ENCODE data around the gene IGFALS. TPM values are rescaled to one million over a fixed set of nuclear protein-coding genes. Genes with fewer than 3 reads are reported as not detected.

The IGFALS gene
- total and polyA plus RNA-seq, 2 experiments from 2014 or later = 0.16 TPM; not detected in 1

DNA sequence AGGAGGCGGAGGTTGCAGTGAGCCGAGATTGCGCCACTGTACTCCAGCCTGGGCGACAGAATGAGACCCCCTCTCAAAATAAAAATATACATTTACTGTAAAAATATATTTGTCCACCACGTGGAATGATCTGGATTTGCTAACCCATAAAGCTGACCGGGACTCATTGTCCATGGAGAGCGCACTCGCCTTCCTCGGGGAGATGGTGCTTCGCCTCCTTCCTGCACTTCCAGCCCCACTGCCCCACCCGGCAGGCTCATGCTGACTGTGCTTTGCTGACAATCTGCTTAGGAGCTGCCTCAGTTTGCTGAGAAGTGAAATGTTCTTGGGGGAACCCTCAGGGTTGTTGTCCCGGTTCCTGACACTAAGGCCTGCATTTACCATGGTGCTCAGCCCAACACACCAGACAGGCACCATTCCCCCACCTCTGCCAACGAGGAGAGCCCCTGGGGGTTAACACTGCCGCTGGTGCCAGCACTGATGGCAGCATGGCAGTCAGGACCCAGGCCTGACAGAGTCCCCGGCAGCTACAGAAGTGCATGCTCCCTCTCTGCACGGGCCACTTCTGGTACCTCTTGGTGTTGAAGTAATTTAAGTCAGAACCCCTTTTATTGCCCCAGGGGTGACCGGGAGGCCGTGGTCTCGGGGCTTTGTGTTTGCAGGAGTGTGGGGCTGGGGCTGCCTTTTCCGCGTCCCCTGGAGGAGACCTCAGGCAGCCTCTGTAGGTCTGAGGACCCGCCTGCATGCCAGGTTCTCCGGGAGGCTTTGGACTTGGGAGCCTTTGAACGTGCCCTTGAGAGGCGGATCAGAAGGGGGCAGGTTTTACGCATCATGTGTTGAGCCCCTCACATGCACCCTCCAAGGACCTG lies 8.3 kb downstream of the IGFALS start:
- Histone ChIP-seq H4K20me1 (replicated peaks; ENCODE audit: insufficient read depth) (peaks cover 22% of the 10 kb centered on the region), H2AFZ (no peak overlapping the region), H3K4me1 (ENCODE audit: insufficient read depth) (peaks cover 4% of the 10 kb centered on the region; the same call in 1 of the 2 replicates), H3K27me3 (ENCODE audit: insufficient read depth) (no peaks in the 10 kb centered on the region), H3K79me2 (replicated peaks; ENCODE audit: insufficient read depth) (peaks cover 35% of the 10 kb centered on the region), H3K27ac (ENCODE audit: low read depth) (no peak overlapping the region), H3K4me3 (no peak overlapping the region), H3K9me2 (ENCODE audit: insufficient read depth) (no peaks in the 10 kb centered on the region), H3K36me3 (ENCODE audit: insufficient read depth) (no peaks in the 10 kb centered on the region), H3F3A (replicated peaks; ENCODE audit: low read depth) (0 out of 2 replicates have a peak, but pooled peaks cover 3% of the 10 kb centered on the region), H3K4me2 (no peak overlapping the region)
- ATAC-seq = no peak
- Mint-ChIP-seq H3K27me3 (ENCODE audit: insufficient read depth, low read depth, poor library complexity) (peaks cover 30% of the 10 kb centered on the region), H3K9me3 (peaks cover 10% of the 10 kb centered on the region; the same call in 2 of the 3 replicates), H3K4me3 (peak overlapping the region; percentile 49; the same call in 2 of the 3 replicates), H3K4me1 (peaks cover 5% of the 10 kb centered on the region), H3K27ac (no peak overlapping the region), H3K36me3 (ENCODE audit: low read depth) (peaks cover 16% of the 10 kb centered on the region)
- TF ChIP-seq POLR2AphosphoS5 (IDR thresholded peaks at IDR 0.05; ENCODE audit: low read depth) (no peak), ZNF331 (CRISPR knock-in tag; IDR thresholded peaks at IDR 0.05; ENCODE audit: low read depth) (no peak), EZH2phosphoT487 (IDR thresholded peaks at IDR 0.05; ENCODE audit: unreplicated experiment) (no peak)
- TF ChIP-seq, protein P1, sequence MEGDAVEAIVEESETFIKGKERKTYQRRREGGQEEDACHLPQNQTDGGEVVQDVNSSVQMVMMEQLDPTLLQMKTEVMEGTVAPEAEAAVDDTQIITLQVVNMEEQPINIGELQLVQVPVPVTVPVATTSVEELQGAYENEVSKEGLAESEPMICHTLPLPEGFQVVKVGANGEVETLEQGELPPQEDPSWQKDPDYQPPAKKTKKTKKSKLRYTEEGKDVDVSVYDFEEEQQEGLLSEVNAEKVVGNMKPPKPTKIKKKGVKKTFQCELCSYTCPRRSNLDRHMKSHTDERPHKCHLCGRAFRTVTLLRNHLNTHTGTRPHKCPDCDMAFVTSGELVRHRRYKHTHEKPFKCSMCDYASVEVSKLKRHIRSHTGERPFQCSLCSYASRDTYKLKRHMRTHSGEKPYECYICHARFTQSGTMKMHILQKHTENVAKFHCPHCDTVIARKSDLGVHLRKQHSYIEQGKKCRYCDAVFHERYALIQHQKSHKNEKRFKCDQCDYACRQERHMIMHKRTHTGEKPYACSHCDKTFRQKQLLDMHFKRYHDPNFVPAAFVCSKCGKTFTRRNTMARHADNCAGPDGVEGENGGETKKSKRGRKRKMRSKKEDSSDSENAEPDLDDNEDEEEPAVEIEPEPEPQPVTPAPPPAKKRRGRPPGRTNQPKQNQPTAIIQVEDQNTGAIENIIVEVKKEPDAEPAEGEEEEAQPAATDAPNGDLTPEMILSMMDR (conservative IDR thresholded peaks at IDR 0.05; ENCODE audit: low read depth in 2 of 2) = no peak
- no peak for DNase-seq (ENCODE audit: low spot score)

- Histone ChIP-seq H3K4me1 (ENCODE audit: insufficient read depth) (peaks cover 4% of the 10 kb centered on the region; the same call in 1 of the 2 replicates), H3K4me3 (peak within 1 kb of the TSS; percentile 98), H2AFZ (0 out of 2 replicates have a peak within 1 kb of the TSS, but pooled peaks have one; percentile 69), H3K4me2 (peak within 1 kb of the TSS; percentile 95), H3K9me2 (ENCODE audit: insufficient read depth) (no peaks in the 10 kb centered on the region), H3F3A (replicated peaks; ENCODE audit: low read depth) (0 out of 2 replicates have a peak, but pooled peaks cover 3% of the 10 kb centered on the region), H4K20me1 (replicated peaks; ENCODE audit: insufficient read depth) (peaks cover 27% of the 10 kb centered on the region), H3K36me3 (ENCODE audit: insufficient read depth) (no peaks in the 10 kb centered on the region), H3K27me3 (ENCODE audit: insufficient read depth) (no peaks in the 10 kb centered on the region), H3K27ac (ENCODE audit: low read depth) (0 out of 2 replicates have a peak within 1 kb of the TSS, but pooled peaks have one; percentile 19), H3K79me2 (replicated peaks; ENCODE audit: insufficient read depth) (peaks cover 35% of the 10 kb centered on the region)
- Mint-ChIP-seq H3K4me3 (peak within 1 kb of the TSS; percentile 90), H3K9me3 (peaks cover 7% of the 10 kb centered on the region; the same call in 1 of the 3 replicates), H3K36me3 (ENCODE audit: low read depth) (peaks cover 11% of the 10 kb centered on the region; the same call in 2 of the 3 replicates), H3K4me1 (peaks cover 5% of the 10 kb centered on the region), H3K27ac (peak within 1 kb of the TSS; percentile 92), H3K27me3 (ENCODE audit: insufficient read depth, low read depth, poor library complexity) (peaks cover 35% of the 10 kb centered on the region)
- ATAC-seq (peak; percentile 85), DNase-seq (ENCODE audit: low spot score) (peak; percentile 100)
- TF ChIP-seq EZH2phosphoT487 (IDR thresholded peaks at IDR 0.05; ENCODE audit: unreplicated experiment) = no peak
- no peak for TF ChIP-seq NANOG (IDR thresholded peaks at IDR 0.05; ENCODE audit: borderline replicate concordance)
- peak; percentile 43 for TF ChIP-seq POLR2AphosphoS5 (IDR thresholded peaks at IDR 0.05; ENCODE audit: low read depth)
- no peak for TF ChIP-seq REST (IDR thresholded peaks at IDR 0.05; ENCODE audit: unreplicated experiment)
- TF ChIP-seq, protein P2, sequence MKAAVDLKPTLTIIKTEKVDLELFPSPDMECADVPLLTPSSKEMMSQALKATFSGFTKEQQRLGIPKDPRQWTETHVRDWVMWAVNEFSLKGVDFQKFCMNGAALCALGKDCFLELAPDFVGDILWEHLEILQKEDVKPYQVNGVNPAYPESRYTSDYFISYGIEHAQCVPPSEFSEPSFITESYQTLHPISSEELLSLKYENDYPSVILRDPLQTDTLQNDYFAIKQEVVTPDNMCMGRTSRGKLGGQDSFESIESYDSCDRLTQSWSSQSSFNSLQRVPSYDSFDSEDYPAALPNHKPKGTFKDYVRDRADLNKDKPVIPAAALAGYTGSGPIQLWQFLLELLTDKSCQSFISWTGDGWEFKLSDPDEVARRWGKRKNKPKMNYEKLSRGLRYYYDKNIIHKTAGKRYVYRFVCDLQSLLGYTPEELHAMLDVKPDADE (IDR thresholded peaks at IDR 0.05) = peak; percentile 57; the same call in 1 of the 2 replicates
- no peak for TF ChIP-seq ZNF331 (CRISPR knock-in tag; IDR thresholded peaks at IDR 0.05; ENCODE audit: low read depth)
Measured at GRCh38 chr16:1782408-1783264, 10.9 kb downstream of the IGFALS start, which contains the start of the genes NUBP2 and SPSB3. Gene NUBP2, plus strand, starts transcription at chr16:1782960. Its CDS starts 61 bp downstream, at chr16:1783021. Gene SPSB3, minus strand, starts transcription at chr16:1782571. Its CDS starts 1,088 bp downstream, at chr16:1781483.

All from GM23338 (cell line).